Stimulated activated CD4-positive, alpha-beta T cell treated with anti-CD3 and anti-CD28 coated beads, TNF-alpha, amount 100 ng/mL, for 1 hour (primary cell): Measurements from ENCODE around the gene ADAT3.
A peak's percentile ranks its signal among the peaks of the same experiment; 100 is the strongest.

Experiments used
- DNase-seq, 3 donors: peaks; one replicate each; pipeline ENCODE4 v3.0.0-alpha.2; 2020; ENCODE audit warnings: low read depth in 3 of 3, low spot score in 1 of 3

The ADAT3 gene

DNA sequence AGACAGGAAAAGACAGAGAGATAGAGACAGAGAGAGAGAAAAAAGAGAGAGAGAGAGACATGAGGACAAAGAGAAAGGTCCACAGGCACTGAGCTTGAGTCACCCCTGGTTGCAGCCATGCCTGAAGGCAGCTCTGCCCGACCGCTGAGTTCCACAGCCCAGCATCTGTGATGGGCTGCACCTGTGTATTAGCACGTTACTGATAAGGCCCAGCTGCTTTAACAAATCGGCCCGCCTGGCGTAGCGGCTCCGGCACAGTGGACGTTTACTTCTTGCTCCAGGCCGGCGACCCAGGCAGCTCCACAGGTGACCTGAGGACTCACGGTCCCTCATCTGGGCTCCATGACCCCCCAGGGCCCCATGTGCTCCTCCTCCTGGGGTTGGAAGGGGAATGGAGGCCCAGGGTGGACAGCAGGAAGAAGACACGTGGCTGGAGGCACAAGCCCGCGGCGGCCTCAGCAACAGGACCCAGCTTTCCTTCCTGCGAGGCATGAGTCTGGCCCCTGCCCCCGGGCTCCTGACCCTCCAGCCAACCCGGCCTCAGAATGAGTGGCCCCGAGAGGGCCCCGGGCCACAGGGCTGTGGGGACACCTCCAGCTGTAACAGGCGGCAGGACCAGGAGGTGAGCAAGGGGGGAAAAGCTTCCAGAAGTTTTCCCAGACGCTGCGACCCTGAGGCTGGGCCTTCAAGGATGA lies 31.9 kb downstream of the ADAT3 start:
- no peak for DNase-seq

DNA sequence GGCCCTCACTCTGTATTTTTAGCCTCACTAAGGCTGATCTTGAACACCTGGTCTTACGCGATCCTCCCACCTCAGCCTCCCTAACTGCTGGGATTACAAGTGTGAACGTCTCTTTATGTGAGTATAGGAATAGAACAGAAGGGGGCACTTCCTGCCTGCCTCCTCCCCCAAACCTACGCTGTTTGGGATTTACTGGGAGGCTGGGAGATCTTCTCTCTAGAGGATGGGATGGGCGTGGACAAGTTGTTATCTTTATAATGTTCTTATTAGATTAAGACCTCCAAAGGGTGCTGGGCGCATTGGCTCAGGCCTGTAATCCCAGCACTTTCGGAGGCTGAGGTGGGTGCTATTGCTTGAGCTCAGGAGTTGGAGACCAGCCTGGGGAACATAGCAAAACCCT lies 32.9 kb downstream of the ADAT3 start:
- DNase-seq = no peak

DNA sequence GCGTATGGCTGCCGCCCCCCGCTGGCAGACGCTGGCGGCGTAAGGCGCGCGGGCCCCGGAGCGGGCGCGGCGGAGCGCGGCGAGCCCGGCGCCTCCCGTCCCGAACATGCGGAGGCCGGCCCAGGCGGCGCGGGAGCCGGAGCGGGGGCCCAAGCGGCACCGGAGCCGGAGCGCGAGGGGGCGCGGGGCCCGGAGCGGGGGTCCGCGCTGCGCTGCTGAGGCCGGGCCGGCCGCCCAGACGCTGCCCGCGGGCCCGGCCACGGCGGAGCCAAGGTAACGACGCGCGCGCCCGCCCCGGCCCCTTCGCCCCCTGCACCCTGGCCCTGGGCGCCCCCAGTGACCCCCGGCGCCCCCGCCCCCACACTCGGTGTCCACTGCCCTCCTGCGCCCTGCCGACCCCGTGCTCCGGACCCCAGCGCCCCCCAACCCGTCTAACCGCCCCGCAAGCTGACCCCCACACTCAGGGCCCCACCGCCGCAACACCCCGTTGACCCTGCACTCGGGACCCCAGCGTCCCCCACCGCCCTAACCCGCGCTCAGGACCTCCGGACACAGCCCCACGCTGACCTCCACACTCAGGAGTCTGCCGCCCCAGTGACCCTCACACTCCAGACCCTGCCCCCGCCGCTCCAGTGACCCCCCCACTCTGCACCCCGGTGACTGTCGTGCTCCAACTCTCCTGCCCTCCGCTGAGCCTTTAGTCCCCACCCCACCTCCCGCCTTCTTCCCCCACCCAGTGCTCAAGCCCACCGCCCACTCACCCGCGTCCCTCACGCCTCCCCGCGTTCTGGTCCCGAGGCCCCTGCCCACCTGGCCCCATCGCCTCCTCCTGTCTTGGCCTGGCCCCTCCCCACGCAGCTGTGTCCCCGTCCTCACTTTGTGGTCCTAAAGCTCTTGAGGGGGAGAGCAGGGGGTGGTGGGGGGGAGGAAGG lies 36.2 kb downstream of the ADAT3 start, which contains the start of gene CSNK1G2:
Gene CSNK1G2, plus strand, starts transcription at position 27 of the 932 bp plus-strand sequence. CDS start 28,601 bp downstream, outside the sequence.
- peak in 1 of 3 donors; percentile 18 for DNase-seq

DNA sequence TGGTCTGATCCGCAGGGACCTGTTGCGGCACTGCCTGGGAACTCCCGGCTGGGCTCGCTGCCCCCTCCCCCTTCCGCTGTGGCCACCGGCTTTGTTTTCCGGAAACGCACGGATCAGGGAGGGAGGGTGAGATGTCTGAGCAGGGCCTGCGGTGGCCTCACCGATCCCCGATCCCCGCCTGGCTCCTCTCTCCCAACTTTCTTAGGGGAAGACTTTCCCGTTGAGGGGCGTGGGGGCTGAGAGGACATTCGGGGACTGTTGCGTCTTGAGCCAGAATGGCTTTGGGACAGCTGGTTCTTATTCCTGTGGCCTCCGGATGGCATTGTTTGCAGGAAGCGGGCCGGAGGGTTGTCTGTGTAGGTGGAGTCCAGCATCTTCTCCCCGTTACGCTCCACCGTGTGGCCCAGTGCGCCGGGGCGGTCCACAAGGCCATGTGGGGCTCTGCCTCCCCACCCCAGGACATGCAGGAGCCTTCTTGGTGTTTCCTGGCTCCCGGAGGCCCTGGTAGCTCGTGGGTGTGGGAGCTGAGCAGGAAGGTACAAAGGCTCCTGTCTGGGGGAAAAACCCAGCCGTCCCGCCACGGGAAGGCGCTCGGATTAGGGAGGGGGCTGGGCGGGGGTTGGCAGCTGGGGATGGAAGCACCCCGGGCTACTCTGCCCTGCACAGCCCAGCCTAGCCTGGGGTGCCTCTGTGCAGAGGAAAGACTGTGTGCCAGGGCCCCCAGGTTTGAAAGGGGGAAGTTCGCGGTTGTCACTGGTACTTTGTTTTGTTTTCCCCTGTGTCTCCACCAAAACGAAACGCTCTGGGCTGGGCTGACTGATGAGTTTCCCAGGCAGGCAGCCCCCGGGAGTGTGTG lies 37.1 kb downstream of the ADAT3 start:
- DNase-seq = peak; percentile 50 to 68 (median 58)

DNA sequence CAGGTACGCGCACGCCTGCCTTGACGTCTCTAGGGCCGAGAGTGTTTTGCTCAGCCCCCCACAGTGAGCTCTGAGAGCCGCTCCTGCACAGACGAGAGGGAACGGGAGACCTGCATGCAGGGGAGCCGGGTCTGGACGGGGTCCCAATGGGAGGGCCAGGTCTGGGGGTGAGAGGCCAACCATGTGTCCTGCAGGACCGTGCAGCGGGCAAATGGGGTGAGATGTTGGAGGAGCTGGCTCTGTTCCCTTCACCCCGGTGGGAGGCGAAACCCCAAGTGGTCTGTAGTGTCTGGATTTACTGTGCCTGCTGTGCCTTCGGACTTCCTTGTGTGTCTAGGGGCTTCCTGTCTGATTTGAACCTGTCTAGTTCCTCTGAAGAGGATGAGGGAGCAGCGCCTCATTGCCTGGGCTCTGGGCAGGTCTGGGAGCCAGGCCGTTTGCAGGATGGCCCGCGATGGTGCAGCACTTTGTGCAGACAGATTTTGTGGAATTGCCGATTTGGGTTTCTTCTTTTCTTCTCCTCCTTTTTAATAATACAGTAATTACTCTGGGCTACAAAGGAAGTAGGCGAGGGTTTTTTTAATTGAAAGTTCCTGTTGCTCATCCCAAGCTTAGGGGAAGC lies 37.8 kb downstream of the ADAT3 start:
- no peak for DNase-seq

DNA sequence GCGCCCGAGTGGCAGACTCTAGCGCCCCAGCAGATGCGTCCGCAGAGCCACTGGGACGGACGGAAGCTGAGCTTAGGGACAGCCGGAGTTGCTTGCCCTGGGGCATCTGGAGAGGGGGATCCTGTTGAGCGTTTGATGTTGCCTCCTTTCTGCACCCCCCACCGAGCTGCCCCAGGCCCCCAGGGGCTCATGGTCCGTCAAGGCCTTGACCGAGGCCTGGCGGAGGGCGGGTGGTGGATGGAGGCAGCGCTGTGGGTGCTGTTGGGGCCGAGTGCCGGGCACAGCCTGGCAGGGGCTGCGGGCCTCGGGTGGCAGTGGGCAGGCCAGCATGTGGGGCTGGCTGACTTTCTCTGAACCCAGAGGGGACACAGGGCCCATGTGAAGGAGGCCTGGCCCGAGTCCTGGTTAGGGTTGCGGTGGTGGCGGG lies 38.5 kb downstream of the ADAT3 start:
- no peak for DNase-seq

DNA sequence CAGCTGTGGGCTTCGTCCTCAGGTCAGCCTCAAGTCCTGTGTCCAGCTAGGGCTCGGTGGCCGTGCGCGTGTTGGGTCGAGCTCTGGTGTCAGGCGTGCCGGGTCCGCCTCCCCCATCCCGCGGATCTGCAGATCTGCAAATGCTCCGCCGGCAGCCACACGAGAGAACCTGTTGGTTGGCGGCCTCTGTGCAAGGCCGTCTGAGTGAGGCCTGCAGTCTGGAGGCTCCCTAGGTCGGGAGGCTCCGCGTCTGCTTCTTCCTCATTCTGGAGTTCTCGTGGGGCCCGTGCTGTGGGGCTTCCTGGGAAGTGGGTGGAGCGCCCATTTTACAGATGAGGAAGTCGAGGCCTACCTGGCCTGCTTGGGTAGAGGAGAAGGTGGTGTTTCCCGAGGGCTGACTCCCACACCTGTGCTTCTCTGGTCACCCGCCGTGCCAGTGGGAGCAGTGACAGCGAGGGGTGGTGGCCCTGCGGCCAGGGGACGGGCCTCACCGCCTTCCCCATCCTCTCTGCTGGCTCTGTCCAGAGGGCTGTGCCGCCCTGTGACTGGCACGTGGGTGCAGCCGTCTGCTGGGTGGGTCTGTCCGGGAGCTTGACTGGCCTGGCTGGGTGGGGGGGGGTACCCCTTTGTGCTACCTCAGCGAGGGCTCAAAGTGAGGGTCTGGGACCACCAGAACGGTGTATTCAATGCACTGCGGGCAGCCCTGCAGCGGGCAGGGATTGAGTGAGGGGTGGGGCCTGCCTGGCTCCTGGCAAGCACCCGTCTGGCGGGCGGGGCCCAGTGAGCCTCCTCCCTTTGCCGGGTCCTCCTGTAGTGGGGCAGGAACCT lies 39.1 kb downstream of the ADAT3 start:
- DNase-seq = no peak

DNA sequence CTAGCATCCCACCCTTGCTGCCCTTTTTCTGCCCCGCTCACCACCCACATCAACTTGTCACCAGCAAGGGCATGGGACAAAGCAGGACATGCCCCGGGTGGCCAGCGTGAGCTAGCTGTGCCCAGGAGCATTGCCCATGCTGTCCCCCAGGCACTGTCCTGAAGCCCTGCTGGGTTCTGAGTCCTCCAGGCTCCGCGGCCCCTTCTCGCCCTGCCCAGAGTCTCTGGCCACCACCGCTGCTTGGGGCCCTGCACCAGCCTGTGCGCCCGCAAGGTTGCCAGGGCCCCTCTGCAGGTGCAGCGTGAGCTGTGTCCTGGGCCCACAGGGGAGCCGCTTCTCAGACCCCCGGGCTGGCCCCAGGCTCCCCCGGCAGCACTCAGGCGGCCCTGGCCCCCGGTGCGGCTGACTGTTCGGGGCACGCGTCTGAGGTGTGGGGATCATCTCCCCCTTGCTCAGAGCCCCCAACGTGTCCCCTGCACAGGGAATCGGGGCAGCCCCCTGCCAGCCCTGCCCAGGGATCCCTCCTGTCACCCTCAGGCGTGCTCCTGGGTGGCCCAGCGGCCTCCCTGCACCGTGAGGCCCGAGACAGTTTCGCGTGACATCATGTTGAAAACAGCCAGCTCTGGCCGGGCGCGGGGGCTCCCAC lies 39.8 kb downstream of the ADAT3 start:
- no peak for DNase-seq

DNA sequence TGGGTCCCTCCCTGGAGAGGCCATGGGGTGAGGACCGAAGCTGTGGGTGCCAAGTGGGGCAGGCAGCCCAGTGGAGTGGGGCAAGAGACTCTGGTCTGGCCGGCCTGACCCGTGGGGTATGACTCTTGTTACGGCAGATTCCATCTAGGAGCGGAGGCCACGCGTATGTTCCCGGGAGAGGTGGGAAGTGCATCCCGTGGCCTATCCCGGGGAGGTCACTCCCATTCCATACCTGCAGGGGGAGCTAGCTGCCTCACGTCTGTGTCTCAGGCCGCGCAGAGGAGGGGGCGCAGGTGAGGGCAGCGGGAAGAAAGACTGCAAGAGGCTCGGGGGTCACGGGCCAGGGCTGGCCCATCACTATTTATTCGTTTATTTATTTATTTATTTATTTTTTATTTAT lies 40.7 kb downstream of the ADAT3 start:
- no peak for DNase-seq

DNA sequence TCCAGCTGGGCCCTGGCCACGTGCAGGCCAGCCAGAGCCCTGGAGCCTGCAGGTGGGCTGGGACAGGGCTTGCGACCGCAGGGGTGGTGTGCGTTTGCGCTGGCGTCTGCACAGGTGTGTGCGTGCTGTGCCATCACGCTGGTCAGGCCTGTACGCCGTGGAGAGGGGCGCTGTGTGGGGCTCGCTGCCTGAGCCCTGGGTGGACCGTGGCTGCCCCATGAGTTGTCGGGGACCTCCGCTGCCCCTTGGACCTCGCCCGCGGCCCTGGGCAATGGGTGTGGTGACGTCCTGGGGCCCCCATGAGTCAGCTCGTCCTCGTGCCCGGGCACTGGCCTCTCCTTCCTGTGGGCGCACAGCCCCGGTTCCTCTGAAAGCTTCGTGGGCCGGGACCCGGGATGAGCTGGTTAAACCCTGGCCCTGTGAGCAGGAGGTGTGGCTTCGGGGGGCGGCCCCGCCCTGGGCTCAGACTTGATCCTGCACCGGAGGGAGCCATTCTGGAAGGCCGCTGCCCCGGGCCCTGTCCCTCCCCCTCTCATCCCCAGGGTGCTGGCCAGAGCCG lies 42.5 kb downstream of the ADAT3 start:
- no peak for DNase-seq

DNA sequence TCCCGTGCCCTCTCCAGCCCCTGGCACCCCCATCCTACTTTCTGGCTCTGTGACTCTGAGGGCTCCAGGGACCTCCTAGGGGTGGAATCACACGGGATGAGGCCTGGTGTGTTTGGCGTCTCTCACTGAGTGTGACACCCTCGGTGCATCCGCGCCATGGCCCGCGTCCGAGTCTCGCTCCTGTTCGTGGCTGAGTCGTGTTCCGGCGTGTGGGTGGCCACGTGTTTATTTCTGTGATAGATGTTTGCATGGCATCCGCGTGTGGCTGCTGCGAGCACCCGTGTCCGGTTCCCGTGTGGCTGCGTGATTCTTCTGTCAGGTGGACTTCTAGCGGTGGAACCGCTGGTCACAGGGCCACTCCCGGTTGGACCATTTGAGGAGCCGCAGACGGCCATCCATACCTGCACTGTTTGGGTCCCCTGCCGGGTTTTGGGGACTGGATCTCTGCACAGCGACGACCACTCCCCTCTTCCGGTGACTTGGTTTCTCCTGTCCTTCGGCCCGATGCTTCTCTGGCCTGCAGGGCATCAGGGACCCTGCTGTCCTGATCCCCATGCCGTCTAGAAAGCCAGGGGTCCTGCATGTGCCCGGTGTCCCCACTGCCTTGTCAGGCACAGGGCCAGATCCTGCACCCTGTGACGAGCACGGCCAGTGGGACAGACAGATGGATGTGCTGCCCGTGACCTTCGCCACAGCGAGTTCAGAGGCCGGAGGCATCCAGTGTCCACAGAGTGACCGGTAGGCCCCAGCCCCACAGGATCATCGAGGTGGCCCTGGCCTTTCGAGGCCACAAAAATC lies 44.3 kb downstream of the ADAT3 start:
- DNase-seq = no peak

DNA sequence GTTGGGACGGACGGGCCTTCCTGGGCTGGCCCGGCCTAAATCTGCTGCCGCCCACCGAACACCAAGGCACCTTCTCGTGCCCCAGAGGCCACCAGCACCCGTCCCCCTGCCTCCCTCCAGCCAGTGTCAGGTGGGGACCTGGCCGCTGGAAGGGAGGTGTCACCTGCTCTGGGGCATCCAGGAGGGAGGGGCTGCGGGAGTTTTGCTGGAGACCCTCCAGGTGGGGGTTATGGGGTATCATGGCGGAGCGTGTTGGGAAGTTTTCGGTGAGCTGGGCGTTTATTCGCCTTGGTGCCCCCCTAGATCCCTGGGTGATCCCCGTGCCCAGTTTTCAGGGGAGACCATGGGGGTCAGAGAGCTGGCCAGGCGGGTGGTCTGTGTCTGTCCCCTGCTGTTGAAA lies 45.4 kb downstream of the ADAT3 start:
- no peak for DNase-seq

DNA sequence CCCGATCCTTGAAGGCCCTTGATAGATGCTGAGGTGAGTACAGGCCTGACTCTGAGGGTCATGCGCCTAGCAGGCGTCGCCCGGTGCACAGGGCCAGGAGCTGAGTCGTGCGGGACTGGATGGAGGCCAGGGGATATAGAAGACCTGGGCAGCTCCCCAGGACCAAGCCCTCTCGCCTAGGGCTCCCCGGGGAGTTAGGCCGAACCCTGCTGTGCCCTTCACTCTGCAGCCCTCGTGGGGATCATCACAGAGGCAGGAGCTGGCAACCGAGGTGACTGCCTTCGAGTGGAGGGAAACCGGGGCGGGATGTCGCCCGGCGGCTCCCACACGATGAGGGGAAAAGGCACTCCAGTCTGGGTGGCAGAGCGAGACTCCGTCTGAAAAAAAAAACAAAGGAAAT lies 47.4 kb downstream of the ADAT3 start:
- no peak for DNase-seq

DNA sequence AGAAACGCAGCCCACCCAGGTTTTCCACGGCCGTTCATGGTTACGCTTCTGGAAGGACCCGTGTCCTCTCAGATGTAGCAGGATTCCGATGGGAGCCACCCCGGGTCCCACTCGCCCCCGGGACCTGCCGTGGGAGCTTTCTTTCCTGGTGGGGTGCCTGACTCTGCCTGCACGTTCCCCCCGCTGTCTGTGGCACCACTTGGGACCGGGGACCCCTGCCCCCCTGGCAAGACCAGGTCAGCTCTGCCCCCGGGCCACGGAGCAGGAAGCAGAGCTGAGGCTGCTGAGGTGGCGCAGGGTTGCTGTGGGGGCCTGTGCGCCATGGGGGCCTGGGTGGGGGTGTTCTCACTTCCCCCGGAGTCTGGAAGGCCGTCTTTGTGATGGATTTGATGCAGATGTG lies 47.8 kb downstream of the ADAT3 start:
- DNase-seq = no peak

DNA sequence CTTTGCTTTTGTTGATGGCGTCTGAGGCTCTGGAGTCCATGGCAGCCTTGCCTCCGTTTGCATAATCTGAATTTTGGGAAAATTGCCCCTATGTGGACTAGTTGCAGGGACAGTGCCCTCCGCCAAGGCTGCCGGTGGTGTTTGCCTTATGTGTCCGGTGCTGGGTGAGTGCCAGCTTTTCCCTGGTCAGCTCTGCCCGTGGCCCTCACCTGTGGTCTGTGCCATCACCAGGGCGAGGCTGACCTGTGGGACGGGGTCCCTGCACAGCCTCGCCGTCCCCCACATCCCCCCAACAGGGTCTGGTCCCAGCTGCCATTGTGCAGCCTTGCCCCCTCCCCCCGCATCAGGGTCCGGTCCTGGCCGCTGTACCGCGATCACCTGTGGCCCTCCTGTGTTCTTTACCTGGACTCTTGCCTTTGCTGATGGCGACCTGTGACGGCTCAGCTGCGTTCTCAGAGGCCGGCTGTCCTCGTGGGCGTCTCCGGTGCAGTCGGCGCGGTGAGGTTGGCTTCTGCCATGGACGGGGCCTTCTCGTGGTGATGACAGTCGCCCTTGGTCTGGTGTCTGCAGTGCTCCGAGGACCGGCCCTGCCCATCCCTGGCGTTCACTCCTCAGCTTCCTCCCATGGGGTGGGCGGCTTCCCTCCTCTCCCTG lies 48.4 kb downstream of the ADAT3 start:
- DNase-seq = no peak

DNA sequence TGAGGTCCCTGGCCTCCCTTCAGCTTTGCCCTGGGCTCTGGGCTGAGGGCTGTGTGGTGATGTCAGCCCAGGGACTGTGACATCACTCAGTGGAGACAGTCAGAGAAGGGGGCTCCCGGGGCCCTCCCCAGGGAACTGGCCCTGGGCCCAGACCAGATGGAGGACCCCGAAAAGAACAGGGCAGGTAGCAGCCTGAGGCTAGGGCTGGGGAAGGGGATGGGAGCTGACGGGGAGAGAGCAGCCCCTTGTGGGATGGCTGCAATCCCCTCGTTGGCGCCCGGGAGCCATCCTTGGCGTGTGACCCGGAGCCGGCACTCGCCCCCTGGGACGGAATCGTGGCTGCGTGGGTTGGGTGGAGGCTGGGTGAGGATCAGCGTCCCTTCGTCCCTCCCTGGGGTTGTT lies 49.3 kb downstream of the ADAT3 start:
- DNase-seq = no peak

DNA sequence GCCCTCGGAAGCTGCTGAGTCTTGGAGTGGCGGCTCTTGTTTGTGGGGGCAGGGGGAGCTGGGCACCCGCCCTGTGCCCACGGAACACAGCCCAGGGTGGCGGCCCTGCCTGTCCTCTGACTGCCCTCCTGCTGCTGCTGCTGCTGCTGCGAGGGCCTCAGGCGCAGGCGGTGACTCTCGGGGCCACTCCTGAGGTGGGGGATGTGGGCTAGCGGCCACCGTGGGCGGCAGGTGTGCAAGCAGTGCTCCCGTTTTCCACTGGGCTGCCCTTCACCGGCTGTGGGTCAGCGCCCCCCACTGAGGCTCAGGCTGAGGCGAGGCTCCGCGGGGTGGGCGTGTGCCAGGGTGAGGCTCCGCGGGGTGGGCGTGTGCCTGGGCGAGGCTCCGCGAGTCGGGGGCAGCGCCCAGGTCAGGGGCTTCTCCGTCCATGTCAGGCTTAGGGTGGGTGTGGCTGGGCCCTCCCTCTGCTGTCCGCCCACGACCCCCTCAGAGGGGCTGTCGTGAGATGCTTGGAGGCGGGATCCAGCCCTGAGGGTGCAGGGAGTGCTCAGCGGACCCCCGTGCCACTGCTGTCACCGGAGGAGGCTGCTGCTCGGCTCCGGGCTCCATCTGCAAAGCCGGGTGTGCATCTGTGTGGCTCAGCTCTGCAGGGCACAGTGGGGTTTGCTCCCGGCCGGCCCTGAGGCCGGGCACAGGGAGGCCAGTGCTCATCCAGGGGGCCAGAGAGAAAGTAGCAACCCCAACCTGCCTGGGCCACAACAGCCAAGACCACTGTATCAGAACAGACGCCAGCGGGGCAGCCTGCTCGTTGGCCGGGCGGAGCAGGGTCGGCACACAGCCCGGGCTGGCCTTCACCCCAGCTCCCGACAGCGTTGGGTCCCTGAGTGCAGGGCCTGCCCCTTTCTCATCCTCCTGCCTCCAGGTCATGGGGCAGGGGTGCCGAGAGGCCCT lies 50.2 kb downstream of the ADAT3 start:
- DNase-seq = no peak
